ENCODE measurements around the gene UGT1A3.

DNA sequence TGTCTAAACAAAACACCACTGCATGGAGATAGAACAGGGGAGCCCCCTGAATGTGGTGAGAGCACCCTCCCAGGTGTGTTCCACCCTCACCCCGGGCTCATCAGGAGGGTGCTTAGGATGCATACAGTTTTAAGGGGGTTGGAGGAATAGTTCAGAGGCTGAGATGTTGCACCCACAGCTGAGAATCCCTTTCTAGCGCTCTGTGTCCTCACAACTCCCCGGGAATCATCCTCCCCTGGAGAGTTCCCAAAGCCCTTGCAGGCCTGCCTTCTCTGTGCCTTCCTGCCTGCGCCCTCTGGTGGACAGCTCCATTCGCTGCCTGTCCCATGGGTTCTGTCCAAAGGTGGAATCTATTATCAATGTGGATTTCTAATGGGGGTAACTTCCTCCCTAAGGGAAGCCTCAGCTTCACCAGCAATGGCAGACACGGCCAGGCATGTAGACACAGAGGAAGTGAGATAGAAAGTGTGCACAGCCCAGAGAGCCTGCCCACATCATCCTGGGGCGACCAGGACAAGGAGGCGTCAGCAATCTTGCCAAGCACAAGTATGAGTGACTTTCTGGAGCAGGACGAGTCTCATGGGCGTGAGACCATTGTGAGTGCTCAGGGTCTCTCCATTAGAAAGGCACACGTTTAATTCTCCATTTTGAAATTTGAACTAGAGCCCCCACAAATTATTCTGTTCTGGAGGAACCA, 17.4 kb upstream of the UGT1A3 start:
- TF ChIP-seq, protein P1, sequence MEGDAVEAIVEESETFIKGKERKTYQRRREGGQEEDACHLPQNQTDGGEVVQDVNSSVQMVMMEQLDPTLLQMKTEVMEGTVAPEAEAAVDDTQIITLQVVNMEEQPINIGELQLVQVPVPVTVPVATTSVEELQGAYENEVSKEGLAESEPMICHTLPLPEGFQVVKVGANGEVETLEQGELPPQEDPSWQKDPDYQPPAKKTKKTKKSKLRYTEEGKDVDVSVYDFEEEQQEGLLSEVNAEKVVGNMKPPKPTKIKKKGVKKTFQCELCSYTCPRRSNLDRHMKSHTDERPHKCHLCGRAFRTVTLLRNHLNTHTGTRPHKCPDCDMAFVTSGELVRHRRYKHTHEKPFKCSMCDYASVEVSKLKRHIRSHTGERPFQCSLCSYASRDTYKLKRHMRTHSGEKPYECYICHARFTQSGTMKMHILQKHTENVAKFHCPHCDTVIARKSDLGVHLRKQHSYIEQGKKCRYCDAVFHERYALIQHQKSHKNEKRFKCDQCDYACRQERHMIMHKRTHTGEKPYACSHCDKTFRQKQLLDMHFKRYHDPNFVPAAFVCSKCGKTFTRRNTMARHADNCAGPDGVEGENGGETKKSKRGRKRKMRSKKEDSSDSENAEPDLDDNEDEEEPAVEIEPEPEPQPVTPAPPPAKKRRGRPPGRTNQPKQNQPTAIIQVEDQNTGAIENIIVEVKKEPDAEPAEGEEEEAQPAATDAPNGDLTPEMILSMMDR (IDR thresholded peaks at IDR 0.05; ENCODE audit: low read length) = peak; percentile 93
- no peak for TF ChIP-seq EZH2 (IDR thresholded peaks at IDR 0.05; ENCODE audit: borderline replicate concordance, low read length)
